K562 (cell line): Measurements from ENCODE around the gene KCTD19. TPM values are rescaled to one million over a fixed set of nuclear protein-coding genes. Genes with fewer than 3 reads are reported as not detected.
A peak's percentile ranks its signal among the peaks of the same experiment; 100 is the strongest.

Source experiments
- ASH1L ChIP-seq: fragments of 450-650 bp; IDR thresholded peaks from 2 replicates; pipeline ENCODE4 v1.6.1; 2018; ENCODE audit warnings: borderline replicate concordance, mild to moderate bottlenecking, low read depth; ENCODE audit not compliant: partially characterized antibody
- CAMTA2 ChIP-seq: fragments of 250-450 bp; sonication (Bioruptor Pico); conservative IDR thresholded peaks from 2 replicates; pipeline ENCODE4 v1.5.1; 2022
- CHD1 ChIP-seq: fragments of 200-600 bp; sonication (generic); IDR thresholded peaks from one replicate; pipeline ENCODE4 v1.6.1; 2012; ENCODE audit warnings: mild to moderate bottlenecking, moderate library complexity, low read length, inconsistent platforms
- ESRRB ChIP-seq: fragments of 250-450 bp; sonication (Bioruptor Pico); IDR thresholded peaks from 2 replicates; pipeline ENCODE4 v1.5.0; 2020; ENCODE audit warnings: mild to moderate bottlenecking, moderate library complexity, borderline replicate concordance
- MGA ChIP-seq: fragments of 450-650 bp; IDR thresholded peaks from 2 replicates; pipeline ENCODE4 v1.6.1; 2016; ENCODE audit warnings: mild to moderate bottlenecking, moderate library complexity
- PYGO2 ChIP-seq: fragments of 450-650 bp; IDR thresholded peaks from 2 replicates; pipeline ENCODE4 v1.6.1; 2016; ENCODE audit warnings: mild to moderate bottlenecking, missing genetic modification characterization, moderate library complexity, missing compliant biosample characterization
- RCOR1 ChIP-seq, 2 experiments: IDR thresholded peaks; 2 replicates each; pipeline ENCODE4 v1.6.1; 2012; ENCODE audit warnings: low read depth in 2 of 2, low read length in 2 of 2, borderline replicate concordance in 1 of 2, improper control_type of control experiment in 1 of 2
- TAL1 ChIP-seq: fragments of 450-650 bp; IDR thresholded peaks from 2 replicates; pipeline ENCODE4 v1.6.1; 2016; ENCODE audit warnings: mild to moderate bottlenecking
- TCF7 ChIP-seq: sonication (generic); IDR thresholded peaks from 2 replicates; pipeline ENCODE4 v1.6.1; 2016; ENCODE audit warnings: antibody characterized with exemption, borderline replicate concordance
- TFE3 ChIP-seq: fragments of 450-650 bp; formaldehyde crosslinking; IDR thresholded peaks from 2 replicates; pipeline ENCODE4 v1.4.0; 2020; ENCODE audit warnings: mild to moderate bottlenecking, mixed read lengths
- WHSC1 ChIP-seq: IDR thresholded peaks from one replicate; pipeline ENCODE4 v1.6.1; 2012; ENCODE audit warnings: low read length, control low read depth, inconsistent platforms
- ZC3H8 ChIP-seq: fragments of 450-650 bp; IDR thresholded peaks from 2 replicates; pipeline ENCODE4 v1.6.1; 2017
- ZNF395 ChIP-seq: fragments of 200-800 bp; sonication (Bioruptor generic); IDR thresholded peaks from 2 replicates; pipeline ENCODE4 v1.6.1; 2017; ENCODE audit warnings: missing genetic modification characterization, missing compliant biosample characterization
- polyA plus RNA-seq, 8 experiments: library from polyadenylated mRNA; depleted of rRNA in 4 of 8; stranded (reverse) in 5 of 8; unstranded in 3 of 8; fragments of >200 nt; fragmentation: Nextera tagmentation in 2 of 8; fragmentation: Illumina TruSeq in 1 of 8; extraction: Ambion mirVana in 2 of 8; extraction: Trizol in 1 of 8; gene quantifications; 2 replicates each; pipeline versions ENCODE4 v1.2.1 to v1.2.3, GENCODE V29; 2011 to 2014; ENCODE audit warnings: inconsistent platforms in 1 of 8, missing spikeins in 1 of 8
- total RNA-seq, 7 experiments: library from RNA; depleted of rRNA in 6 of 7; stranded (reverse); fragments of >200 nt in 6 of 7; fragmentation: Illumina TruSeq in 2 of 7; extraction: Trizol in 2 of 7; gene quantifications; 2 replicates each; pipeline versions ENCODE4 v1.2.1 to v1.2.3, GENCODE V29; 2011 to 2021; ENCODE audit warnings: low replicate concordance in 1 of 7

KCTD19 gene
- total and polyA plus RNA-seq, 9 of the 15 experiments (the other 6 are each of a cell fraction or from before 2014, with no cell fraction given) = 0.03 to 0.91 (median 0.22) TPM; not detected in 2

- TF ChIP-seq MGA (peak; percentile 86), TAL1 (no peak), RCOR1 (IDR thresholded peaks at IDR 0.05; ENCODE audit: borderline replicate concordance in 1 of 2, low read depth in 2 of 2, low read length in 2 of 2) (no peak), TFE3 (CRISPR knock-in tag) (no peak), CAMTA2 (CRISPR knock-in tag) (no peak), ASH1L (no peak), ZNF395 (CRISPR knock-in tag) (peak; percentile 47), ESRRB (CRISPR knock-in tag) (no peak), TCF7 (no peak), WHSC1 (no peak), CHD1 (no peak), ZC3H8 (no peak), PYGO2 (no peak)
Measured at GRCh38 chr16:67246081-67246755, 80.3 kb downstream of the KCTD19 start (continued).
